HG03565 (cell line): ENCODE measurements around the gene CNNM4.

ENCODE experiments used
- ATAC-seq: cut with Tn5 transposase; IDR thresholded peaks from one replicate; pipeline ENCODE4 v1.9.1; 2021; ENCODE audit warnings: mild to moderate bottlenecking, moderate library complexity; ENCODE audit not compliant: unreplicated experiment

CNNM4 gene

DNA sequence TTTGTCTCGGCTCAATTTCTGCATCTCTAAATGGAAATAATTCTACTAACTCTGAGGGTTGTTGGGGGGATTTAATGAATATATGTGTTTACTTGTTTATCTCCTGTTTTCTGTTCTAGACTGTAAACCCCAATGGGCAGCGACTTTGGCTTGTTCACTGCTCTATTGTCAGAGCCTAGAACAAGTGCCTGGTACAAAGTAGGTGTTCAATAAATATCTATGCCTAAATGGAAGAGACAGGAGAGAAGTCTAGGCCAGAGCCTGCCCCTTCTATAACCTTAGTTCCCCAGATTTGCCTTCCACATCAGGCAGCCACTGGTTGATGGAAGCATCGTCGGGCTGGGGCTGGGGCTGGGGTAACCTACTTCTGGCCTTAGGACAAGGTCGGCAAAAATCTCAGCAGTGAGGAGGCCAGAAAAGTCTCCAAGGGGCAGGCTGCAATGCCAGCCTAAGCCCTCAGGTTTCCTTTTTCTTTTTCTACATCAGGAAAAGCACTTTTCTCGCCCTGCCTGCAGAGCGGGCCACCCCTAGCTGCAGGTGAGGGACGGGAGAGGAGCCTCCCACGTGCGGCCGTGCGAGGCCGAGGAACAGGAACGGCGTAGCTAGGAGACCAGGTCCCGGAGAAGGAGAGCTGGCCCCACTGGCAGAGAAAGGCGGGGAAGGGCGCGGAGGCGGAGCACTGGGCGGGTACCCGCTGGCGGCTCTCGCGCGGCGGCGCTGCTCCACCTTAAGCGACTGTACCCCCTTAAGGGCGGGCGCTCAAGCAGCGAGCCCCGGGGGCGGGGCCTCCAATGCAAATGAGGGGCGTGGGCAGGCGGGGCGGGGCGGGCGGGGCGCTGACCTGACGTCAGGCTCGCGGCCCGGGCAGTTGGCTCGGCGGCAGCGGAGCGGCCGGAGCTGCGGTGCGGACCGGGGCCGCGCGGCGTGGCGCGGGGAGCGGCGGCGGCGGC lies at the start of gene CNNM4:
TSS of gene CNNM4 (plus strand) at position 867 of the 950 bp plus-strand sequence. CDS start 98 bp downstream, outside the sequence.
- peak; percentile 64 for ATAC-seq

DNA sequence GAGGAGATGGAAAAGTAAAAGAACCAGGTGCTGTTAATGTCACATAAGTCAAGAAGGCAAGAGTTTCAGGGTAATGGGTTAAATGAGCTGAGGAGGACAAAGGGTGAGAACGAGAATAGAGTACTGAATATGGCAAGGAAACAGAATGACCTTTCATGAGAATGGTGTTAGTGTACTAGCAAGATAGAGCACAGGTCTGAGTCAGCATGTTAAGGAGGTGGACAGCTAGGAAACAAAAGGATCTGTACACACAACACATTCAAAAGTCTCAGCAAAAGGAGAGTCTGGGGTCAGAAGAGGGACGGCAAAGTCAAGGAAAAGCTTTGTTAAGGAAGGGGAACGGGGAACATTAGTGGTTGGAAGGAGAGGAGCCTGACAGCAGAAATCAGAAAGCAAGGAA lies 49.7 kb upstream of the CNNM4 start:
- ATAC-seq = no peak

DNA sequence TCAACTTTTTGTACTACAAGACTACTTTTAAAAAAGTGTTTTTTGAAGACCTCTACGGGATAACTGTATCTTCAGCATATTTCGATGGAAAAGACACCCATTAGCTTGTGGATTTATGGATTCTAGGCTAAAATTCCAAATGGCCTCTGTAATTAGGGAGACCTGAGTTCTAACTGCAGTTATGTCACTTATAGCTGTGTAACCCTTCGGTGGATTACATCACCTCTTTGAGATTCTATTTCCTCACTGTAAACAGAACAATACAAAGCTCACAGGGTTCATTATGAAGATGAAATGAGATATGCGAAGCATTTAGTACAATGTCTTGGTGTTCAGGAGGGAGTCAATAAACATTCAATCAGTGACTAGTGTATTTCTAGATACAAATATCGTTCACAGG lies 45.0 kb upstream of the CNNM4 start:
- no peak for ATAC-seq

- no peak for ATAC-seq
Measured at GRCh38 chr2:96716388-96716787, 44.3 kb upstream of the CNNM4 start.

GRCh38 chr2:96726131-96726530 lies 34.6 kb upstream of the CNNM4 start:
- no peak for ATAC-seq

GRCh38 chr2:96727431-96727830 lies 33.3 kb upstream of the CNNM4 start:
- no peak for ATAC-seq

DNA sequence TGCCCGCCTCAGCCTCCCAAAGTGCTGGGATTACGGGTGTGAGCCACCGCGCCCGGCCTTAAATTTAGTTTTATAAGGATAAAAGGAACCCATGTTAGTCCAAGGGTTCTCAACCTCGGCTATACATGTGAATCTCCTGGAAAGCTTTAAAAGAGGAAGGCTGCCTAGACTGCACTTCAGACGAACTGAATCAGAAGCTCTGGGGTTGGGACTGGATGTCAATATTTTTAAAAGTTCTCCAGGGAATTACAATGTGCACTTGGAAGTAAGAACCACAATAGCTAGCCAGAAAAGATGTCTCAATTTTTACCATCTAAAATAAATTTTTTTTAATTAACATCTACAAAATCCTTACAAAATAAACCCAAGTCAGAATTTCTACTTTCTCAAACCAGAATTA lies 31.0 kb upstream of the CNNM4 start:
- ATAC-seq = no peak

GRCh38 chr2:96730212-96730611 lies 30.5 kb upstream of the CNNM4 start:
- no peak for ATAC-seq

DNA sequence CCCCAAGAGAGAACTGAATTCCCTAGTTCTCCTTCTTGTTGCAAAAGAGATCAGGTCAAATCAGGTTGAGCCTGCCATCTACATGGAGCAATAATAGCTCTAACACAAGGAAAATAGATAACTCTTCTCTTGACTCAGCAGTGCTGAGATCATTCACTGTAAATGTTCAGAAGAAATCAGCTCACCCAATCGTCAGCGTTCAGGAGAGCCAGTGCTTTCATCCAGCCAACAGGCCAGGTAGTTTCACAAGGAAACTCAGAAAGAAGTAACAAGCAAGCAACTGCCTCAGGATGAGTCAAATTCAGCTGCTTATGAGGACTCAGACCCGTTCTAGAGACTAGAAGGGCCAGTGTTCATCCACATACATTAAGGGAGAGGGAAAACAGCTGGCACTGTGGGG lies 26.8 kb upstream of the CNNM4 start:
- no peak for ATAC-seq

DNA sequence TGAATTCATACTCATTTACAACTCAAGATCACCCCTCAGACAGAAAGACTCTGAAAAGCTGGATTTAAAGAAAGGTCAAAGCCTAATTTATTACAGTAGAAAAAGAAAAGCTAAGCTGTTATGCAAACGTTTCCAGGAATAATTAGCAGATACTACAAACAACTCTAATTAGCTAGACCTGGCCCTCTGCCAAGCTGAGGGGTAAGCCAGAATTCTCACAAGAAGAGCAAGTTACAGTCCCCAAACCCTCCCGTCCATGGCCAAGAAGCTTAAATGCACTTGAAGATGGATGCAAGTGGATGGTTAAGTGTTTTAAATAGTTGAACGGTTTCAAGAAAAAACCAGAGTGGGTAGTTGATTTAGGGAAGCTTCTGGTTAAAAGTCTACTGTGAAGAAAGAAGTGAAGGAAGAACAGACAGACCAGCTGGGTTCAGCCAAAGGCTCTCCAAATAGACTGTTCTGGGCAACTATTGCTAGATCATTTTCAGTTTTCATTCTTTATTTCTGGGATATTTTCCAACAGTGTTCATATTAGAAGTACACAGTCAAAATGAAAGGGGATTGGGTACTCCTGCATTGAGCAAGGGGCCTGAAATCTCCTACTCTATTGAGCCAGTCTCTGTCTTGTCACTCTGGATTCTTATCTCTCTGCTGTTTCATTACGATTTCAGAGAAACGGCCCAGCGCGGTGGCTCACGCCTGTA lies 25.7 kb upstream of the CNNM4 start:
- no peak for ATAC-seq

DNA sequence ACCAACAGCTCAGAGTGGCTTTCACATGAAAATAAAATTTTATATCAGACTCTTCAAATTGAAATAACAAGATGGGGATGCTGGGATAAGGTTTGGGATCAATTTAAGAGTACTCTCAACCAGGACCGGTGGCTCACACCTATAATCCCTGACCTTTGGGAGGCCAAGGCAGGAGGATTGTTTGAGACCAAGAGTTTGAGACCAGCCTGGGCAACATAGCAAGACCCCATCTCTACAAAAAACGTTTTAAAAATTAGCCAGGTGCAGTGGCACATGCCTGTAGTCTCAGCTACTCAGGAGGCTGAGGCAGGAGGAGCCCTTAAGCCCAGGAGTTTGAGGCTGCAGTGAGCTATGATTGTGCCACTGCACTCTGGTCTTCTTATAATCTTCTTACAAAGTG lies 23.5 kb upstream of the CNNM4 start:
- no peak for ATAC-seq

- no peak for ATAC-seq
Measured at GRCh38 chr2:96737831-96738230, 22.9 kb upstream of the CNNM4 start.

DNA sequence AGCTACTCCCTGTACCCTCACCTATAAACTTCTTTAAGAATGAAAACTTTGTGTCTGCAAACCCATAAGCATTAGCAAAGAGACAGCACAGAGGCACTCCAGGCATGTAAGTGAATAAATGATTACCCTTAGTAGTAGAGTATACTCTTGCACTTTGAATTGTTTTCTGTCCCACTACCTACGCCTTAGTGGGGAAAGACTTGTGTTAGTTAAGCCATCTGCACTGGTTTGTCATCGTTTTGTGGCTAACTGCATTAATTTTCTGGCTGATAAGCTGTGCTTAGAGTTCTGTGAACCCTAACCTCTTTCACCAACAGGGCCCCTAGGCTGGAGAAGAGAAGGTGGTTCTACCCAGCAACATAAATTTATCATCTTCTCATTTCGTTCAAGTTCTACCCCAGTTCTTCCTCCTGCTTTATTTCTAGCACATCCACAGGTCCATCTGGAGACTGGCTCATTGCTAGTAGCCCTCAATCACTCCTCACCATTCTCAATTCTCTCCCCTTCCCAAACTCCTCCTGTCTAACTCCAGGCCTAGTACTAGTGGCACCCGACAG lies 21.5 kb upstream of the CNNM4 start:
- ATAC-seq = no peak

- ATAC-seq = peak; percentile 96
Measured at GRCh38 chr2:96739633-96740428, 20.9 kb upstream of the CNNM4 start, which contains the start of gene LMAN2L. TSS of gene LMAN2L (minus strand) at chr2:96740064. CDS start at chr2:96740040, 24 bp downstream.

- no peak for ATAC-seq
Measured at GRCh38 chr2:96747061-96747617, 13.6 kb upstream of the CNNM4 start.

- no peak for ATAC-seq
Measured at GRCh38 chr2:96751800-96752199, 8.9 kb upstream of the CNNM4 start.

GRCh38 chr2:96753661-96754282 lies 6.9 kb upstream of the CNNM4 start:
- ATAC-seq = no peak

DNA sequence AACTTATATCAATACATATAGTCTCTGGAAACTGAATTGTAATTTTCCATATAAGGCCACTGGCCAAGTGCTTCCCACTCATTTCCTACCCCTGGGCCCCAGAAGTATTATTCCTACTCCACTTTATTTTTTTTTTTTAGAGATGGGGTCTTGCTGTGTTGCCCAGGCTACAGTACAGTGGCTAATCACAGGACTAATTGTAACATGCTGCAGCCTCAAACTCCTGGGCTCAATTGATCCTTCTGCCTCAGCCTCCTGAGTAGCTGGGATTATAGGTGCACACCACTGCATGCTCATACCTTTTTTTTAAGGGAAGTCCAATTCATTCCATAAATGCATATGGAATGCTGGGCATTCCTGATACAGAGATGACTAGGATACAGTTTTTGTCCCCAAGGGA lies 6.4 kb upstream of the CNNM4 start:
- no peak for ATAC-seq

DNA sequence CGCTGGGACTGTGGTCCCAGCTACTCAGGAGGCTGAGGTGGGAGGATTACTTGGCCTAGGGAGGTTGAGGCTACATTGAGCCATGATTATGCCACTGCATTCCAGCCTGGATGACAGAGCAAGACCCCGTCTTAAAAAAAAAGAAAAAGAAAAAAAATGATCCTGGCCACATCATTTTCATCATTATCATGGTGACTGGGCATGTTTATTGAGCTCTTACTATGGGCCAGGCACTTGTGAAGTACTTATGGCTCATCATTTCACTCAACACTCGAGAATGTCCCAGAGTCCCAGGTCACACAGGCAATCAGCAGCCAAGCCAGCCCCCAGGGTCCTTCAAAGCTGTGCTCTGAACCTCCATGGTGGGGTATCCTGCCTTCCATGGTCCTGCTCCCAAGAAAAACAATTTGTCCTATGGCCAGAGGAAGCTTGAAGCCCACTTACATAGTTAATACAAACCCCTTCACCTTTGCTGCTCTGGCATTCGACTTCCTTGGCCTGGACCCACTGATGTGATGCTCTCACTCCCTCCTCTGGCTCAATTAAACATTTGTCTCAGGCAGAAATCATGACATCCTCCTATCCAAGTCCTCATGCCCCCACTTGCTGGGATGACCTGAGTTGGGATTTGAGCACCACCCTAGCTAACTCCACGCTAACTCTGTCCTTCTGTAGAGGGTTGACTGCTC lies 3.8 kb upstream of the CNNM4 start:
- no peak for ATAC-seq

- no peak for ATAC-seq
Measured at GRCh38 chr2:96757477-96757860, 3.2 kb upstream of the CNNM4 start.
